Mesenteric fat pad (tissue), 1 donor: Measurements from ENCODE around the gene FOXN3. TPM values are rescaled to one million over a fixed set of nuclear protein-coding genes. Genes with fewer than 3 reads are reported as not detected.

Experiments
- DNase-seq: peaks from one replicate; pipeline ENCODE4 v3.0.0-alpha.2; 2020; ENCODE audit warnings: low spot score
- total RNA-seq: library from RNA; stranded (reverse); fragmentation: NEBNext Ultra II Directional; extraction: Animal tissue kit (Norgen Biotek cat#: 25700); gene quantifications from one replicate; pipeline ENCODE4 v1.2.1, GENCODE V29; 2021
- donor health status: DM: yes; HTN: yes; CAD: no.

FOXN3 gene
- total RNA-seq, 1 donor from 2014 or later = 136 TPM

DNA sequence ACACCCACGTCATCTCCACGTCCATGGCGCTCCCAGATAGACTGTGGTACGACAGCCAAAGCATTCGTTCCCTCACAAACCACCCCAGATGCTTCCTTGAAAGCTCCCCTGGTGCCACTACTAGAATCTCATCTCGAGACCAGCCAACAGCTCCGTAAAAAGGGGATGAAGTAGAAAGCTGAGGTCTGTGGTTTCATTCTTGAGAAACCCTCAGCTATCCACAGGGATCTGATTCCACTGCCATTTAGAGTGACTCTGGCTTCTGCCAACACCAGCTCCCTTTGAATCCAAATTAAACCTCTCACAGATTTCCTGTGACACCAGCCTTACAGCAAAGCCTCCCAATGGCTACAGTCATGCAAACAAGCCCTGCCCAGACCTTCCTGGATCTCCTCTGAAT is 18.5 kb upstream of the FOXN3 start:
- peak; percentile 4 for DNase-seq

DNA sequence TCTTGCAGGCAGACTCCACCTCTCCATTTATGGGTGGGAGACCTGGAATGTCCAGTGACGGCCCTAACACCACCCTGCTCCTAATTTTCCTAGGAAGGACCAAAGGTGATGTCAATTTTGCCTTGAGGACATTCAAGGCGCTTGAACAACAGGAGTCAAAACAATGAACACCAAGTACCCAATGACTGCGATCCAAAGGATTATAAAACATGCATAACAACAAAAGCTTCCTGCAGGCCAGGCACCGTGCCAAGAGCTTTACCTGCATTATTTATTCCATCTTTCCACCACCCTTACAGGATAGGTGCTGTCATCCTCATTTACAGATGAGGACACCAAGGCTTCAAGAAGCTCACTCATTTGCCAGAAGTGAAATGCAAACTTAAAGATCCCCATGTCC is 15.2 kb upstream of the FOXN3 start:
- DNase-seq = peak; percentile 16

GRCh38 chr14:89430391-89431236 is 13.6 kb upstream of the FOXN3 start:
- no peak for DNase-seq

- DNase-seq = peak; percentile 76
These were observed 12.5 kb upstream of the FOXN3 start for GRCh38 chr14:89429199-89430181.

- peak; percentile 88 for DNase-seq
These were observed 11.6 kb upstream of the FOXN3 start for GRCh38 chr14:89428546-89429198.

DNA sequence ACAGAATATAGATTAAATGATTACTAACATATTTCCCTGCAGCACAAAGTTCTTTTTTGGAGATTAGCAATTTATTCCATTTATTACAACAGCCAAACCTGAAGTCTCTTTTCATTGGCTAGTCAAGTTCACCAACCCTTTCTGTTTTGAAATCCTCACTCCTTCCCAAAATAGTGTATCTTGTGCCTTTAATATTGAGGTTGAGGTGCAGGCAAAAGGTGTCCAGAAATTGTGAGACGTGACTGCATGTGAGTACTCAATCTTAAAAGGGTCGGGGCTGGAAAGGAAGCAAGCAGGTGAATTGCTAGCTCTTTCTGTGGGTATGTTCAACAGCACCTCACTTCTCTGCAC is 11.1 kb upstream of the FOXN3 start:
- no peak for DNase-seq

- DNase-seq = peak; percentile 26
These were observed 10.6 kb upstream of the FOXN3 start for GRCh38 chr14:89427426-89428172.

GRCh38 chr14:89425931-89426330 is 8.9 kb upstream of the FOXN3 start:
- DNase-seq = peak; percentile 53

DNA sequence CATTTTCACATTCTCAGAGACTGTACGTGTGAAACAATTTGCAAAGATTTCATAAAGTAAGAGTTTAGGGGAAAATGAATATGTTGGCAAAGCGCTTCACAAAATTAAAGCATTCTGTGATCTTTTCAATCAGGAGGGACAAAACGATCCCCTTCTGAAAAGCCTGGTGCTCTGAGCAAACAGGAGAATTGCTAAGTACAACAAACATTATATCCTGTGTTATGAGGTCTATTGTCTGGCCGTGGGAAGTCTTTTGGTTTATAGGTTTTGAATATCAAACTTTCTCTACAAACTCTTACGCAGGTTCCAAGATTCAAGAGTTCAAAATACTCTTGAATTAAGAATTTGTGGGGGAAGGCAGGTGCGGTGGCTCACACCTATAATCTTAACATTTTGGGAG is 7.2 kb upstream of the FOXN3 start:
- no peak for DNase-seq

DNA sequence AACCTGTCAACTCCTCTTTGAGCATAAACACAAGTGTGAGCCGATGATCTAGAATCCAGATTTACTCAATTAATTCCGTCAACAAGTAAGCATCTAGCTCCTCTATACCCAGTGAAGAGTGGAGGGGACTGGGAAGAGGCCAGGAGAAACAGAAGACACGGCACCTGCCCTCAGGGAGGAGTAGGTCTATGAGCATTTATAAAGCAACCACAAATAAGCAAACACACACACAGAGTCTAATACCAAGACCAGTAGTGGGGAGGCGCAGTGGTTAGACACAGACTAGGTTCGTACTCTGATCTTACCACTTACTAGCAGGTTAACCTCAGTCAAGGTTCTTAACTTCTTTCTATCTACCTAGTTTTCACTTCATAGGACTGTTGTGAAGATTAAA is 5.9 kb upstream of the FOXN3 start:
- DNase-seq = peak; percentile 6

DNA sequence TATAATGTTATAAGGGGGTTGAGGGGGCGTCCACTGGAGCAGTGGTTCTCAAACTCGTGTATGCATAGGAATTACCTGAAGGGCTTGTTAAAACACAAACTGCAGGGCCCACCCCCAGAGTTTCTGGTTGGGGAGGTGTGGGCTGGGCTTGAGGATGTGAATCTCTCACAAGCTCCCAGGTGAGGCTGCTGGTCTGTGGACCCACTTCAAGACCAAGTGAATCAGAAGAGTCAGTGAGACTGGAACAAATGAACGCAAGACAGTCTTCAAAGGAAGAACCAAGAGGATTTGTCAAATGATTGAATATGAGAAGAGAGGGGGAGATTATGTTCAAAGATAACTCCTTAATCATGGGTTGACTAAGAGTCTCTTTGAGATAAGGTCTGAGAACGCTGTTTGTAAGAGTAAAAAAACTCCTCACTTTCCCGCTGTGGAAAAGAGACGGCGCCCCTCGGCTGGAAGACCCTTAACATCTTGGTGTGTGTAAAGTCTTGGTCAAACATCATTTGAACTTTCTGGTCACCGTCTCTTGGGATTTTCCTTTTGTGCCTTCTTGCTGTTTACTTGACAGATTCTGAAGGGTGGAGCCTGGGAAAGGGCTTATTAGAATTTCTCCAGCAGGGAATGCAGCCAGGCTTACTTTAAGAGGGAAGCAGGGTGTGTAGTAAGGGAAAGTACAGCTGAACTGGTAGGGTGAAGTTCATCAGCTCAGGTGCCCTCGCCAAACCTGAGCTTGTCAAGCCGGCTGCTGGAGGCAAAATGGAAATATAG is 5.3 kb upstream of the FOXN3 start:
- peak; percentile 81 for DNase-seq

- DNase-seq = no peak
These were observed 3.5 kb upstream of the FOXN3 start for GRCh38 chr14:89420502-89420901.

- peak; percentile 45 for DNase-seq
These were observed 3.0 kb upstream of the FOXN3 start for GRCh38 chr14:89419973-89420482.

DNA sequence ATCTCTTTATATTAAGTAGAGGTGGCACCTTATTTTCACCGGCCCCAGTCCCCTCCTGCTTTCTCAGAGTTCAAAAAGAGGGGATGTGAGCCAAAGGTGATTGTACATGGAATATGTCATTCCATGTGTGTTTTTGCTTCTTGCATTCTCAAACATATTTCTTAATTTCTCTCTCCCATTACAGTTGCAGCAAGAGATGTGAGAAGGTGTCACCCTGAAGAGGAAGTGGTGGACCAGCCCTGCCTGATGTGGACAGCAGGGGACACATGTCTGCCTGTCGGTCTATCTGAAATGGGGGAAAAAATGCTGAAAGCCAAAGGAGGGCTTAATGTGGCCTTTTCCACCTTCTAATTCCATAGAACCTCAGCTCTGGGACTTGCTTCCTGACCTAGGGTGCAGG is 1.9 kb upstream of the FOXN3 start:
- peak; percentile 5 for DNase-seq

- peak; percentile 51 for DNase-seq
These were observed 1.4 kb upstream of the FOXN3 start for GRCh38 chr14:89418452-89418851.

GRCh38 chr14:89417465-89418225 is 612 bp upstream of the FOXN3 start:
- DNase-seq = peak; percentile 91

DNA sequence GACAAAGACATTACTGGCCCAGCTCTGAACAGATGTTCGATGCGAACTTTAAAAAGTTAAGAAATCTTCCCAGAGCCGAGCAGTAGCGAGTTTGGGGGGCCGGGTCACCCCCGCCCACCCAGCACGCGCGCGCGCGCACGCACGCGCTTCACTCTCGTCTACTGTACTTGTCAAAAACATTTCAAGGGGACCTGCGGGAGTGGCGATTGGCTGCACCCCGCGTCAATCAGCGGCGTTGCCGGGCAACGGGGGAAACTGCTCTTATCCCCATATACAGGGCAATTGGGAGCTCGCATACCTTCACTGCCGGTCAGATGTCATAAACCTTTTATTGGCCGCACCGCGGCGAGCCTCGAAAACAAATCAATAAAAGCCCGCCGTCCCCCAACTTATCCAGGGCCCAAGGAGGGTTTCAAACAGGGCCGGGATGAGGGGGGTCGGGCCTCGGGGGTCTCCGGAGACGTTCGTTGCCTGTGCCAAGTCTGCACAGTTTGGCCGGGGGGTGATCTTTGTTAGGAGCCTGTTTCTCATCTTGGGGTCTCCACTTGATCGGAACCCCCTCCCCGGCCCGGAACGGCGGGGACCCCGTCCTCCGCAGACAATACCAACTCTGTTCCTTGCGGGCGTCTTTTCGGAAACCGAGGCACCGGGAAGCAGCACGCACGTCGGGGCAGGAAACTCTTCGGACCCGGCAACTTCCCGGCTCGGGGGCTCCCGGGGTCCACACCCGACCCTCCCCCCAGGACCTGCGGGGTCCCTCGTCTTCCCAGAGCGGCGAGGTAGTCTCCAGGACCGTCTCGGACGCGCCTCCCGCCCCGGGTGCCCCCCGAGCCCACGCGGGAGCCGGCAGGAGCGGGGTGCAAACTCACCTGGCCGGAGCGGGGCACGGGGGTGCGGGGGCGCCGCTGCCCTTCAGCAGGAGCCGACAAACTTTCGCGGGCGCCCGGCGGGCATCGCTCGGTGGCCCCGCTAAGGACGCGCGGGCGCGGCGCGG is 734 bp downstream of the FOXN3 start:
- DNase-seq = peak; percentile 98

- no peak for DNase-seq
These were observed 1.9 kb downstream of the FOXN3 start for GRCh38 chr14:89415159-89415558.
